ENCODE measurements around the gene TRIM10.
"Not testable (repeated sequence)": the region's sequence is repeated elsewhere in the genome, so short reads cannot be mapped to it uniquely, and the experiment has no call there.

Gene TRIM10

GRCh38 chr6:30121446-30122366, 39.3 kb downstream of the TRIM10 start:
- no peak for TF ChIP-seq CTCF (IDR thresholded peaks at IDR 0.05; ENCODE audit: control extremely low read depth, extremely low read depth, low read depth, missing control alignments)
- no peak for DNase-seq (ENCODE audit: extremely low spot score)
- ChIA-PET POLR2A (no interaction called here), CTCF (interaction anchor here (1.2 to 3.1 kb wide), 4 partner anchors 11 to 46 kb away, joined by 3 to 23 read pairs (median 6); no protein-coding TSS in a partner anchor)

GRCh38 chr6:30118691-30119090, 42.3 kb downstream of the TRIM10 start:
- CTCF ChIA-PET, result interaction anchor here (0.9 to 1.2 kb wide), 2 partner anchors 13 to 15 kb away, joined by 3 to 4 read pairs; no protein-coding TSS in a partner anchor
- POLR2A ChIA-PET; DNase-seq (ENCODE audit: extremely low spot score): not testable (repeated sequence)

GRCh38 chr6:30116724-30117123, 44.3 kb downstream of the TRIM10 start:
- no peak for DNase-seq (ENCODE audit: extremely low spot score)
- ChIA-PET CTCF (interaction anchor here (1.4 to 2.7 kb wide), 3 partner anchors 10 to 15 kb away, joined by 4 to 16 read pairs (median 8); no protein-coding TSS in a partner anchor), POLR2A (no interaction called here)
- TF ChIP-seq CTCF (IDR thresholded peaks at IDR 0.05; ENCODE audit: control extremely low read depth, extremely low read depth, low read depth, missing control alignments), result no peak

GRCh38 chr6:30113841-30114240, 47.2 kb downstream of the TRIM10 start:
- DNase-seq (ENCODE audit: extremely low spot score), result no peak
- no peak for TF ChIP-seq CTCF (IDR thresholded peaks at IDR 0.05; ENCODE audit: control extremely low read depth, extremely low read depth, low read depth, missing control alignments)
- CTCF ChIA-PET, result interaction anchor here (1.0 to 4.0 kb wide), 4 partner anchors 9 to 17 kb away, joined by 4 to 31 read pairs (median 14); no protein-coding TSS in a partner anchor
- POLR2A ChIA-PET, result no interaction called here

GRCh38 chr6:30113003-30113759, 47.8 kb downstream of the TRIM10 start, which contains the start of gene TRIM31:
TSS of gene TRIM31 (minus strand) at chr6:30113090. CDS start at chr6:30112805, 285 bp downstream.
- POLR2A ChIA-PET, result no interaction called here

GRCh38 chr6:30112402-30112994, 48.5 kb downstream of the TRIM10 start:
- POLR2A ChIA-PET, result no interaction called here
- TF ChIP-seq CTCF (IDR thresholded peaks at IDR 0.05; ENCODE audit: control extremely low read depth, extremely low read depth, low read depth, missing control alignments), result no peak
- no peak for DNase-seq (ENCODE audit: extremely low spot score)
- CTCF ChIA-PET, result interaction anchor here (1.0 to 4.0 kb wide), 5 partner anchors 8 to 18 kb away, joined by 4 to 31 read pairs (median 5); no protein-coding TSS in a partner anchor

More at GRCh38 chr6:30113003-30113759, 47.8 kb downstream of the TRIM10 start, which contains the start of gene TRIM31:
- TF ChIP-seq CTCF (IDR thresholded peaks at IDR 0.05; ENCODE audit: control extremely low read depth, extremely low read depth, low read depth, missing control alignments), result no peak
- CTCF ChIA-PET, result interaction anchor here (1.0 to 4.0 kb wide), 4 partner anchors 8 to 18 kb away, joined by 4 to 31 read pairs (median 14); no protein-coding TSS in a partner anchor
- DNase-seq (ENCODE audit: extremely low spot score), result peak; percentile 20
